Stomach smooth muscle (tissue), 2 donors: Measurements from ENCODE around the gene GPR35.

Source experiments
- H3K27ac ChIP-seq: one replicate; pipeline ENCODE4 v1.7.0; 2013; ENCODE audit warnings: mild to moderate bottlenecking, low read length, inconsistent platforms
- H3K27me3 ChIP-seq, 2 donors: one replicate each; pipeline ENCODE4 v1.7.0; 2013; ENCODE audit warnings: low read length in 2 of 2; ENCODE audit not compliant: insufficient read depth in 2 of 2, control insufficient read depth in 1 of 2
- H3K36me3 ChIP-seq, 2 donors: one replicate each; pipeline ENCODE4 v1.7.0; 2013; ENCODE audit warnings: low read length in 2 of 2; ENCODE audit not compliant: control insufficient read depth in 2 of 2, insufficient read depth in 2 of 2
- H3K4me1 ChIP-seq: one replicate; pipeline ENCODE4 v1.7.0; 2013; ENCODE audit warnings: low read length; ENCODE audit not compliant: control insufficient read depth, insufficient read depth
- H3K4me3 ChIP-seq, 2 donors: one replicate each; pipeline ENCODE4 v1.7.0; 2013; ENCODE audit warnings: low read length in 2 of 2
- H3K9ac ChIP-seq, 2 donors: one replicate each; pipeline ENCODE4 v1.7.0; 2013; ENCODE audit warnings: low read length in 2 of 2, mild to moderate bottlenecking in 1 of 2
- H3K9me3 ChIP-seq, 2 donors: one replicate each; pipeline ENCODE4 v1.7.0; 2013; ENCODE audit warnings: low read length in 2 of 2; ENCODE audit not compliant: control insufficient read depth in 2 of 2
- donor health status: healthy.
- donor health status: Pancreatic carcinoma.

The GPR35 gene

GRCh38 chr2:240624011-240624949, 1.0 kb upstream of the GPR35 start:
- H3K36me3 ChIP-seq = no peaks in the 10 kb centered on the region
- no peak overlapping the region for H3K27ac ChIP-seq
- no peak overlapping the region for H3K9ac ChIP-seq
- H3K4me3 ChIP-seq = no peak overlapping the region
- no peaks in the 10 kb centered on the region for H3K27me3 ChIP-seq
- no peaks in the 10 kb centered on the region for H3K4me1 ChIP-seq
- H3K9me3 ChIP-seq = no peaks in the 10 kb centered on the region

GRCh38 chr2:240626531-240627300, 1.4 kb downstream of the GPR35 start:
- Histone ChIP-seq H3K4me1 (no peaks in the 10 kb centered on the region), H3K36me3 (no peaks in the 10 kb centered on the region), H3K27me3 (no peaks in the 10 kb centered on the region), H3K9ac (no peak overlapping the region), H3K4me3 (no peak overlapping the region), H3K27ac (no peak overlapping the region), H3K9me3 (no peaks in the 10 kb centered on the region)

GRCh38 chr2:240627736-240628506, 2.6 kb downstream of the GPR35 start:
- H3K27ac ChIP-seq = no peak overlapping the region
- no peaks in the 10 kb centered on the region for H3K27me3 ChIP-seq
- no peak overlapping the region for H3K9ac ChIP-seq
- no peak overlapping the region for H3K4me3 ChIP-seq
- no peaks in the 10 kb centered on the region for H3K36me3 ChIP-seq
- H3K4me1 ChIP-seq = no peaks in the 10 kb centered on the region
- no peaks in the 10 kb centered on the region for H3K9me3 ChIP-seq

- H3K36me3 ChIP-seq = no peaks in the 10 kb centered on the region
- H3K4me3 ChIP-seq = no peak overlapping the region
- H3K9ac ChIP-seq = no peak overlapping the region
Observed at GRCh38 chr2:240628507-240628807, 3.2 kb downstream of the GPR35 start.

GRCh38 chr2:240628808-240629618, 3.7 kb downstream of the GPR35 start:
- H3K9ac ChIP-seq = no peak overlapping the region
- peaks cover 0 to 2% of the 10 kb centered on the region in 2 donors for H3K9me3 ChIP-seq
- H3K27ac ChIP-seq = no peak overlapping the region
- no peaks in the 10 kb centered on the region for H3K4me1 ChIP-seq
- no peaks in the 10 kb centered on the region for H3K27me3 ChIP-seq
- H3K36me3 ChIP-seq = no peaks in the 10 kb centered on the region
- H3K4me3 ChIP-seq = no peak overlapping the region

More at GRCh38 chr2:240628507-240628807, 3.2 kb downstream of the GPR35 start:
- no peaks in the 10 kb centered on the region for H3K9me3 ChIP-seq
- no peak overlapping the region for H3K27ac ChIP-seq
- no peaks in the 10 kb centered on the region for H3K4me1 ChIP-seq
- no peaks in the 10 kb centered on the region for H3K27me3 ChIP-seq

GRCh38 chr2:240629619-240629967, 4.3 kb downstream of the GPR35 start:
- H3K27me3 ChIP-seq = no peaks in the 10 kb centered on the region
- no peaks in the 10 kb centered on the region for H3K36me3 ChIP-seq
- H3K9me3 ChIP-seq = peaks cover 0 to 2% of the 10 kb centered on the region in 2 donors
- no peak overlapping the region for H3K9ac ChIP-seq
- no peaks in the 10 kb centered on the region for H3K4me1 ChIP-seq
- no peak overlapping the region for H3K4me3 ChIP-seq
- H3K27ac ChIP-seq = no peak overlapping the region

- Histone ChIP-seq H3K27me3 (no peaks in the 10 kb centered on the region), H3K27ac (no peak overlapping the region)
Observed at GRCh38 chr2:240629968-240630770, 4.9 kb downstream of the GPR35 start.

GRCh38 chr2:240630771-240631547, 5.7 kb downstream of the GPR35 start:
- no peaks in the 10 kb centered on the region for H3K27me3 ChIP-seq
- H3K9ac ChIP-seq = no peak overlapping the region
- H3K36me3 ChIP-seq = no peaks in the 10 kb centered on the region

More at GRCh38 chr2:240629968-240630770, 4.9 kb downstream of the GPR35 start:
- H3K9ac ChIP-seq = no peak overlapping the region
- no peaks in the 10 kb centered on the region for H3K36me3 ChIP-seq
- no peaks in the 10 kb centered on the region for H3K4me1 ChIP-seq
- H3K9me3 ChIP-seq = peaks cover 0 to 2% of the 10 kb centered on the region in 2 donors
- no peak overlapping the region for H3K4me3 ChIP-seq

More at GRCh38 chr2:240630771-240631547, 5.7 kb downstream of the GPR35 start:
- Histone ChIP-seq H3K4me3 (no peak overlapping the region), H3K9me3 (peaks cover 0 to 2% of the 10 kb centered on the region in 2 donors), H3K27ac (no peak overlapping the region), H3K4me1 (no peaks in the 10 kb centered on the region)
